ENCODE results near the gene UBE2F.
"Not testable (repeated sequence)": the region's sequence is repeated elsewhere in the genome, so short reads cannot be mapped to it uniquely, and the experiment has no call there.

UBE2F gene

GRCh38 chr2:238046725-238047270 lies 80.0 kb downstream of the UBE2F start:
- no peak for DNase-seq (ENCODE audit: low read depth in 3 of 3)

DNA sequence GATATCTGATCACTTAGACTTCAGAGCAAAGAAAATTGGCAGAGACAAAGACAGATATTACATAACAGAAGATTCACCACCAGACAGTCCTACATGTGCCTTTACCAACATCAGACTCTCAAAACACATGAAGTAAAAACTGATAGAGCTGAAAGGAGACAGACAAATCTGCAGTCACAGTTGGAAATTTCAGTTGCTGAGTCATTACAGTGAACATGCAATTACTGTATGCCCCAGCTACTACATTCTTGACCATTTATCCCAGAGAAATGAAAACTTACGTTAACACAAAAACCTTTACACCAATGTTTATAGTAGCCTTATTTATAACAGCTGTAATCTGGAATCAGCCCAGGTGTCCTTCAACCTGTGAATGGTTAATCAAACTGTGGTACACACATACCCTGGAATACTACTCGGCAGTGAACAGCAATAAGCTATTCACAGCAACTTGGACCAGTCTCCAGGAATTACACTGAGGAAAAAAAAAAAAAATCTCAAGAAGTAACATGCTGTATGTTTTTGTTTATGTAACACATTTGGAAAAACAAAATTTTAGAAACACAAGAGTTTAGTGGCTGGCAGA lies 86.5 kb downstream of the UBE2F start:
- DNase-seq (ENCODE audit: low read depth in 3 of 3), result no peak

- DNase-seq (ENCODE audit: low read depth in 3 of 3), result no peak
Measured at GRCh38 chr2:238055841-238056240, 89.0 kb downstream of the UBE2F start.

- not testable (repeated sequence) for DNase-seq (ENCODE audit: low read depth in 3 of 3)
Measured at GRCh38 chr2:238057696-238058575, 91.1 kb downstream of the UBE2F start.

DNA sequence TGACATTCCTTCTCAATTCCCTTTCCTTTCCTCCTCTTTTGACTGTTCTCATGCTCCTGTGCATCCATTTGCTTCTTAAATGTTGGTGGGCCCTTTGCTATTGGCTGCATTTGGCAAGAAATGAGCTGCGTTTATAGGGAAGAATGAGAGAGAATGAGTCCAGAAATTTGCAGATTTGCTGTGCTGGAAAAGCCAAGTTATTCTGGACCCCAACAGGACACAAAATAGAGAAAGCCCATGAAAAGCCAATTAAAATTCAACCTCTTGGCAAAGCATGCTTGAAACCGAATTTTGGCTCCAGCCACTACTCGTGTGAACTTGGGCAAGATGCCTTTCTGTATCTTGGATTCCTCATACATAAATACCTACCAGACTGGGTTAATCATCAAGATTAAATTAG lies 92.7 kb downstream of the UBE2F start:
- no peak for DNase-seq (ENCODE audit: low read depth in 3 of 3)

GRCh38 chr2:238060096-238060541 lies 93.3 kb downstream of the UBE2F start:
- no peak for DNase-seq (ENCODE audit: low read depth in 3 of 3)

GRCh38 chr2:238060542-238061314 lies 93.9 kb downstream of the UBE2F start, which contains the start of gene SCLY:
Gene SCLY (plus strand): TSS chr2:238061001. CDS start chr2:238061055, 54 bp downstream.
- DNase-seq (ENCODE audit: low read depth in 3 of 3), result peak; percentile 91 to 95 (median 94)

GRCh38 chr2:238061315-238062202 lies 94.7 kb downstream of the UBE2F start:
- peak in 2 of 3 experiments; percentile 3 to 7 for DNase-seq (ENCODE audit: low read depth in 3 of 3)

GRCh38 chr2:238063414-238064189 lies 96.8 kb downstream of the UBE2F start:
- no peak for DNase-seq (ENCODE audit: low read depth in 3 of 3)

- no peak for DNase-seq (ENCODE audit: low read depth in 3 of 3)
Measured at GRCh38 chr2:238064376-238064775, 97.6 kb downstream of the UBE2F start.

DNA sequence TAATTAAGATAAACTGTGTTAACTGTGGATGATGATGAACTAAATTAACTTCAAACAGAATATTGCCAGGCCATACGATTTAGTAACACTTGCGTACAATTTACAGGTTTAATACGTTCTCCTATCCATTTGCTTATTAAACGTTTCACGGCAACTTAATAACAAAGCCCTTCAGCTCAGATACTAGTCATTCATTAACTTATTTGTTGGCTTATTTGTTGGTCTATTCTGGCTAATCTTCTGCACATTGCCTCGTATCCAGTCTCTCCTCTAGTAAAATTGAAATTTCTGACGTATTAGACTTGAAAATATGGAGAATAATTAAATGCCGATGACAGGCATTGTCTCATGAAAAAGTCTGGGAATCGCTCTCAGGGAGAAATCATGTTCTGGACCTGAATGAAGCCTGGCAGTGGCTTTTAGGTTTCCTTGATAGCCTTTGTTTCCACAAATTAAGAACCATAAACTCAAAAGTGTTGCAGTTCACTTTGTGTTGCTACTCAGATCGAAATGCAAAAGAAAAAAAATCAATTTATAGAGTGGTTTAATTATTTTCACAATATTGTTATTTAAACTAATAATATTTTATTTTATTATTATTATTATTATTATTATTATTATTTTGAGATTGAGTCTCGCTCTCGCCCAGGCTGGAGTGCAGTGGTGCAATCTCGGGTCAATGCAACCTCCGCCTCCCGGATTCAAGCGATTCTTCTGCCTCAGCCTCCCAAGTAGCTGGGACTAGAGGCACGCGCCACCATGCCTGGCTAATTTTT lies 98.4 kb downstream of the UBE2F start:
- no peak for DNase-seq (ENCODE audit: low read depth in 3 of 3)

GRCh38 chr2:238066218-238066617 lies 99.4 kb downstream of the UBE2F start:
- DNase-seq (ENCODE audit: low read depth in 3 of 3), result no peak

GRCh38 chr2:238066718-238067117 lies 99.9 kb downstream of the UBE2F start:
- not testable (repeated sequence) for DNase-seq (ENCODE audit: low read depth in 3 of 3)

DNA sequence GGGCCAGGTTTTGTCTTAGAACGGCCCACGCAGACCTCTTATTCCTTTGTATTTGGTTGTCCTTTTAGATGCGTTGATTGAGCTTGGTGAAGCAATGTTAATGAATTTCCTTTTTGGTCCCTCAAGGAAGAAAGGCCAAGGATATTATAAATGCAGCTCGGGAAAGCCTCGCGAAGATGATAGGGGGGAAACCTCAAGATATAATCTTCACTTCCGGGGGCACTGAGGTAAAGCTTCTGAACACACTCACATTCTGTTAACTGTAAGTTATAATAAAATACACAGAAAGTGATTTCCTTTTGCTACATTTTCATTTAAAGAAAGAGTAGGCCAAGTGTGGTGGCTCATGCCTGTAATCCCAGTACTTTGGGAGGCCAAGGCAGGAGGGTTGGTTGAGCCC lies 101.1 kb downstream of the UBE2F start:
- DNase-seq (ENCODE audit: low read depth in 3 of 3), result no peak

DNA sequence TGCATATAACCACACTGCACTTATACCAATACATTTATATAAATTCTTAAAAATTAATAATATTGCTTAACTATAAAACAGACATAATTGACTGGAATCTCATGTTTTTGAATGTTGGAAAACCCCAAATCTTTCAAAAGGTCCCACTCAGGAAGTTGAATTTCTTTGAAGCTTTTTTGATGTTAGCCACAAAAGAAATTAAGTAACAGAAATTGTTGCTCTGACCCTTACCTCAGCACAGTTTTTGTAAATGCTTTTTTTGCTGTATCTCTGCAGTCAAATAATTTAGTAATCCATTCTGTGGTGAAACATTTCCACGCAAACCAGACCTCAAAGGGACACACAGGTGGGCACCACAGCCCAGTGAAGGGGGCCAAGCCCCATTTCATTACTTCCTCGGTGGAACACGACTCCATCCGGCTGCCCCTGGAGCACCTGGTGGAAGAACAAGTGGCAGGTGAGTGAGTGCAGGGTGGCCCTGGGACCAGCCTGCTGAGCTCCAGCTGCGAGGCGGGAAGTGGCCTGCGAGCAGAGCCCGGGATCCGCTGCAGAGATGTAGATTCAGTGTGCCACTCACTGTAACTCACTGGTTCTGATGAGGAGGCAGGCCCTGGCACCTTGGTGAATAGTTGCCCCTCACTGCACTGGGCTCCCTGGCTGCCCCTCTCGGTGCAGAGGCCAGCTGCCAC lies 102.4 kb downstream of the UBE2F start:
- DNase-seq (ENCODE audit: low read depth in 3 of 3), result peak in 1 of 3 experiments; percentile 4

DNA sequence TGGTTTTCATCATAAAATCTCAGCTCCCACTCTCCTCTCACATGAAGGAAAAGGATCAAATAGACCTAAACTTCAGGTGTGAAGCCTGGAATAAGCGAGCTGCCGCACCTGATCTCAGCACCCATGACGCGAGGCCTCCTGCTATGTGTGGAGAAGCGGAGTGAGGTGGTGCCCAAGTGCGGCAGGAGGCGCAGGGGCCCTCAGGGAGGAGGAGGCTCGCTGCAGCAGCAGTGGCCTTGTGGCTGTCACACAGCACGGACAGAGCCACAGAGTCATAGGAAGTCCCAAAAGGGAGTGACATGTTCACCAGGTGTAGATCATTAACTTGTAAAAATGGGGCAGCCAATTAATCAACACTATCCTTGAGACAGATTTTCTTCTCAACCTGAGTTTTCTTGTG lies 103.1 kb downstream of the UBE2F start:
- DNase-seq (ENCODE audit: low read depth in 3 of 3), result no peak

DNA sequence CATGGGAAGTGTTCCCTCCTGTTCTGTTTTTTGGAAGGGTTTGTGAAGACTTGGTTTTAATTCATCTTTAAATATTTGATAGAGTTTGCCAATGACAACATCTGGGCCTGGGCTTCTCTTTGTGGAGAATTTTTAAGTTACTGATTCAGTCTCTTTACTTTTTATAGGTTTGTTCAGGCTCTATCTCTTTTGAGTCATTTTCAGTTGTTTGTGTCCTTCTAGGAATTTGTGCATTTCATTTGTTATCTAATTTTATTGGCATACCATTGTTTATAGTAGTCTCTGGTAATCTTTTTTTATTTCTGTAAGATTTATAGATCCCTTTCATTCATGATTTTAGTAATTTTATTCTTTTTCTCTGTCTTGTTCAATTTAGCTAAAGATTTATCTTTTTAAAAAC lies 108.6 kb downstream of the UBE2F start:
- DNase-seq (ENCODE audit: low read depth in 3 of 3), result no peak

- no peak for DNase-seq (ENCODE audit: low read depth in 3 of 3)
Measured at GRCh38 chr2:238077292-238077691, 110.5 kb downstream of the UBE2F start.

GRCh38 chr2:238079874-238080327 lies 113.1 kb downstream of the UBE2F start:
- no peak for DNase-seq (ENCODE audit: low read depth in 3 of 3)

Data from stimulated activated CD4-positive, alpha-beta T cell treated with anti-CD3 and anti-CD28 coated beads, TNF-alpha, amount 100 ng/mL, for 4 hours (primary cell).